Osteoblast (primary cell): ENCODE results near the gene SLC46A1. TPM values are rescaled to one million over a fixed set of nuclear protein-coding genes. Genes with fewer than 3 reads are reported as not detected.

Source experiments
- DNase-seq: peaks from one replicate; pipeline ENCODE4 v3.0.0; 2011; ENCODE audit warnings: low spot score, mixed read lengths; ENCODE audit not compliant: insufficient read length; ENCODE audit errors: missing footprints
- H2AFZ ChIP-seq: 2 replicates; pipeline ENCODE4 v1.6.0; 2011; ENCODE audit warnings: mild to moderate bottlenecking, low read length
- H3K27ac ChIP-seq: 2 replicates; pipeline ENCODE4 v1.5.1; 2011; ENCODE audit warnings: mild to moderate bottlenecking, low read depth, low read length, moderate library complexity
- H3K27me3 ChIP-seq: 2 replicates; pipeline ENCODE4 v1.6.0; 2012; ENCODE audit warnings: mild to moderate bottlenecking, control low read depth, inconsistent platforms, low read length, moderate library complexity; ENCODE audit not compliant: insufficient read depth
- H3K36me3 ChIP-seq: 2 replicates; pipeline ENCODE4 v1.5.1; 2011; ENCODE audit warnings: mild to moderate bottlenecking, low read length, control low read depth, moderate library complexity; ENCODE audit not compliant: insufficient read depth
- H3K4me1 ChIP-seq: 2 replicates; pipeline ENCODE4 v1.5.1; 2011; ENCODE audit warnings: mild to moderate bottlenecking, low read length, control low read depth, moderate library complexity; ENCODE audit not compliant: insufficient read depth
- H3K4me2 ChIP-seq: 2 replicates; pipeline ENCODE4 v1.6.0; 2011; ENCODE audit warnings: mild to moderate bottlenecking, low read length; ENCODE audit not compliant: insufficient read depth
- H3K4me3 ChIP-seq: fragments of 200-600 bp; sonication (generic); 3 replicates; pipeline ENCODE4 v1.5.1; 2012; ENCODE audit warnings: mild to moderate bottlenecking, low read length, inconsistent platforms; ENCODE audit not compliant: insufficient read depth
- H3K79me2 ChIP-seq: 2 replicates; pipeline ENCODE4 v1.6.0; 2012; ENCODE audit warnings: mild to moderate bottlenecking, low read length, control low read depth, inconsistent platforms; ENCODE audit not compliant: insufficient read depth
- H3K9me3 ChIP-seq: 2 replicates; pipeline ENCODE4 v1.5.1; 2011; ENCODE audit warnings: low read depth, low read length, control low read depth
- H4K20me1 ChIP-seq: 2 replicates; pipeline ENCODE4 v1.6.0; 2012; ENCODE audit warnings: mild to moderate bottlenecking, low read length, control low read depth; ENCODE audit not compliant: insufficient read depth
- total RNA-seq: library from RNA; depleted of rRNA; stranded (reverse); fragments of >200 nt; gene quantifications from 2 replicates; pipeline ENCODE4 v1.2.3, GENCODE V29; 2012
- TF ChIP-seq, protein P1 (sequence below): IDR thresholded peaks from 2 replicates; pipeline ENCODE4 v1.5.1; 2011; ENCODE audit warnings: mild to moderate bottlenecking, low read depth, low read length, moderate library complexity; ENCODE audit errors: extremely low read depth

SLC46A1 gene
- total RNA-seq, 1 donor, result 8.0 TPM

DNA sequence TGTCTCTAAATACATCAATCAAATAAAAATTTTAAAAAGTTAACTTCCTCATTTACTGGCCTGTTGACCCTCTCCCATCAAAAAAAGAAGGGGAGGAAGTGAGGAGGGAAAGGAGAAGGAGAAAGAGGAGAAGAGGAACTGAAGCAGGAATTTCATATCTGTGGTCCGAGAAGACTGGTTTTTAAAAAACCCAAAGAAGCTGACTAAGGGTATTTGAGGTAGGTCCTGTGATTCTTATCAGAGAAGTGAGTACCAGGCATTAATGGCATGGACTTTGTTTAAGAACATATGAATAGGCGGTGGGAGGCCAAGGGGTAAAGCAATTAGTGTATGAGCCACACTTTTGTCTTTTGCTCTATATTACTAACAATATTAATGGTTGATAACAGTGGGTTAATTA lies 2.0 kb downstream of the SLC46A1 start:
- no peak for DNase-seq
- Histone ChIP-seq H4K20me1 (no peaks in the 10 kb centered on the region), H3K27me3 (no peaks in the 10 kb centered on the region), H3K9me3 (no peaks in the 10 kb centered on the region), H3K79me2 (no peaks in the 10 kb centered on the region), H3K4me3 (no peak overlapping the region), H3K36me3 (peaks cover 26% of the 10 kb centered on the region), H3K4me2 (no peak overlapping the region), H3K27ac (no peak overlapping the region), H2AFZ (no peak overlapping the region), H3K4me1 (peaks cover 9% of the 10 kb centered on the region)
- TF ChIP-seq, protein P1, sequence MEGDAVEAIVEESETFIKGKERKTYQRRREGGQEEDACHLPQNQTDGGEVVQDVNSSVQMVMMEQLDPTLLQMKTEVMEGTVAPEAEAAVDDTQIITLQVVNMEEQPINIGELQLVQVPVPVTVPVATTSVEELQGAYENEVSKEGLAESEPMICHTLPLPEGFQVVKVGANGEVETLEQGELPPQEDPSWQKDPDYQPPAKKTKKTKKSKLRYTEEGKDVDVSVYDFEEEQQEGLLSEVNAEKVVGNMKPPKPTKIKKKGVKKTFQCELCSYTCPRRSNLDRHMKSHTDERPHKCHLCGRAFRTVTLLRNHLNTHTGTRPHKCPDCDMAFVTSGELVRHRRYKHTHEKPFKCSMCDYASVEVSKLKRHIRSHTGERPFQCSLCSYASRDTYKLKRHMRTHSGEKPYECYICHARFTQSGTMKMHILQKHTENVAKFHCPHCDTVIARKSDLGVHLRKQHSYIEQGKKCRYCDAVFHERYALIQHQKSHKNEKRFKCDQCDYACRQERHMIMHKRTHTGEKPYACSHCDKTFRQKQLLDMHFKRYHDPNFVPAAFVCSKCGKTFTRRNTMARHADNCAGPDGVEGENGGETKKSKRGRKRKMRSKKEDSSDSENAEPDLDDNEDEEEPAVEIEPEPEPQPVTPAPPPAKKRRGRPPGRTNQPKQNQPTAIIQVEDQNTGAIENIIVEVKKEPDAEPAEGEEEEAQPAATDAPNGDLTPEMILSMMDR, result no peak

DNA sequence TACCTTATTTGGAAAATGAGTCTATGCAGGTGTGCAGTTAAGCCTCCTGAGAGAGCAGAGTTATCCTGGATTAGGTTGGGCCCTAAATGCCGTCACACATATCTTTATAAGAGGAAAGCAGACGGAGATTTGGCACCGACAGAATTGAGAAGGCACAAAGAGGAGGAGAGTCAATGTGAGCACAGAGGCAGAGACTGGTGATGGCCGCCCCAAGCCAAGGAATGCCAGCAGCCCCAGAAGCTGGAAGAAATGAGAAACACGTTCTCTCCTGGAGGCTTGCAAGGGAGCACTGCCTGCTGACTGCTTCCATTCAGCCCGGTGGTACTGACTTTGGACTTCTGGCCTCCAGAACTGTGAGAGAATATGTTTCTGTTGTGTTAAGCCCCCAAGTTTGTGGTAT lies 3.2 kb downstream of the SLC46A1 start:
- Histone ChIP-seq H3K27me3 (no peaks in the 10 kb centered on the region), H2AFZ (no peak overlapping the region), H3K27ac (no peak overlapping the region), H3K79me2 (no peaks in the 10 kb centered on the region), H3K36me3 (peaks cover 26% of the 10 kb centered on the region), H3K4me1 (peaks cover 14% of the 10 kb centered on the region), H3K9me3 (no peaks in the 10 kb centered on the region), H3K4me3 (no peak overlapping the region), H4K20me1 (peaks cover 4% of the 10 kb centered on the region), H3K4me2 (no peak overlapping the region)
- no peak for DNase-seq
- TF ChIP-seq, protein P1, result no peak

DNA sequence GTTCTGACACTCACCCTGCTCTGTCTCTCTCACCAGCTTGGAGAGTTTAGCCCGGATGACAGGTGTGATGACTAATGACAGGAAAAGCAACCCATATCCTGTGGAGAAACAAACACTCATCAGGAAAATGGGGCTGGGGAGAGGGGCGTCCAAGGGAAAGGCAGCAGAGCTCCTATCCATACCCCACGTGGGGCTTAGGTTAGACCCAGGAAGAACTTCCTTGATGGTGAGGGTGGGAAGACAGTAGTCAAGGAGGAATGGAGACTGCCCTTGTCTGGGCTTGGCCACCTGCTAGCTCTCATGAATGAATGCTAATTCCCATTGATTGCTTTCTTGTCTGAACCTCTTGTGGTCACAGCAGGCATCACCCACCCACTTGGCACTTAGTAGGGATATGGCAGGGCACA lies 3.8 kb downstream of the SLC46A1 start:
- H3K27me3 ChIP-seq, result no peaks in the 10 kb centered on the region
- peak; percentile 73 for DNase-seq
- TF ChIP-seq, protein P1, result no peak

DNA sequence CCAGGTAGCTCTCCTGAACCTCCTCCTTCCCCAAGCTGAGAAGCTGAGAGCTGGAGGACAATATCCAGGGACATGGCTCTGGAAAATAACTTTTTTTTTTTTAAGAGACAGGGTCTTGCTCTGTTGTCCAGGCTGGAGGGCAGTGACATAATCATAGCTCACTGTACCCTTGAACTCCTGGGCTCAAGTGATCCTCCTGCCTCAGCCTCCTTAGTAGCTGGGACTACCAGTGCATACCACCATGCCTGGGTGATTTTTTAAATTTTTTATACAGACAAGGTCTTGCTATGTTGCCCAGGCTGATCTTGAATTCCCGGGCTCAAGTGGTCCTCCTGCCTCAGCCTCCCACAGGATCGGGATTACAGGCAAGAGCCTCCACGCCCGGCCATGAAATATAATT lies 6.2 kb downstream of the SLC46A1 start:
- no peaks in the 10 kb centered on the region for H3K9me3 ChIP-seq
- H3K27ac ChIP-seq, result no peak overlapping the region
- H2AFZ ChIP-seq, result no peak overlapping the region
- H3K79me2 ChIP-seq, result no peaks in the 10 kb centered on the region
- H4K20me1 ChIP-seq, result peaks cover 4% of the 10 kb centered on the region
- peaks cover 26% of the 10 kb centered on the region for H3K36me3 ChIP-seq
- no peaks in the 10 kb centered on the region for H3K27me3 ChIP-seq
- DNase-seq, result no peak
- peaks cover 10% of the 10 kb centered on the region for H3K4me1 ChIP-seq
- TF ChIP-seq, protein P1, result no peak
- no peak overlapping the region for H3K4me3 ChIP-seq
- H3K4me2 ChIP-seq, result no peak overlapping the region

More for the DNA sequence above, 3.8 kb downstream of the SLC46A1 start:
- peaks cover 14% of the 10 kb centered on the region for H3K4me1 ChIP-seq
- H3K79me2 ChIP-seq, result no peaks in the 10 kb centered on the region
- no peaks in the 10 kb centered on the region for H3K9me3 ChIP-seq
- H3K4me3 ChIP-seq, result no peak overlapping the region
- H4K20me1 ChIP-seq, result peaks cover 4% of the 10 kb centered on the region
- no peak overlapping the region for H3K27ac ChIP-seq
- no peak overlapping the region for H3K4me2 ChIP-seq
- no peak overlapping the region for H2AFZ ChIP-seq
- peaks cover 26% of the 10 kb centered on the region for H3K36me3 ChIP-seq
